OCI-LY7 (cell line): Measurements from ENCODE around the gene SHF. TPM values are rescaled to one million over a fixed set of nuclear protein-coding genes. Genes with fewer than 3 reads are reported as not detected.

Source experiments
- BruUV-seq: library from RNA; stranded (reverse); fragments of 400-500 nt; replicated peaks from 2 replicates; lab custom pipeline; 2021; lab: Mats Ljungman, UMichigan
- CTCF ChIA-PET: fragments of 300-600 bp; sonication (Branson Sonifier 250); formaldehyde crosslinking; loops from one replicate; lab custom pipeline; 2022; ENCODE audit warnings: antibody characterized with exemption; ENCODE audit not compliant: unreplicated experiment; lab: Charles Lee
- POLR2A ChIA-PET: fragments of 300-600 bp; sonication (Branson Sonifier 250); formaldehyde crosslinking; loops from one replicate; lab custom pipeline; 2022; ENCODE audit warnings: antibody characterized with exemption; lab: Charles Lee
- DNase-seq: peaks from one replicate; pipeline ENCODE4 v3.0.0-alpha.2; 2015; ENCODE audit warnings: low spot score
- H2AFZ ChIP-seq: fragments of 200-600 bp; sonication (generic), shearing (Covaris generic); 2 replicates; pipeline ENCODE4 v1.6.1; 2014; ENCODE audit warnings: mild to moderate bottlenecking, antibody characterized with exemption, low read length, moderate library complexity
- H3K27ac ChIP-seq: fragments of 200-600 bp; sonication (generic); 2 replicates; pipeline ENCODE4 v1.5.1; 2014; ENCODE audit warnings: mixed run types, low read depth, mild to moderate bottlenecking, moderate library complexity, low read length, inconsistent platforms; ENCODE audit not compliant: poor library complexity, severe bottlenecking
- H3K36me3 ChIP-seq: fragments of 200-600 bp; sonication (generic); 2 replicates; pipeline ENCODE4 v1.6.1; 2014; ENCODE audit warnings: mild to moderate bottlenecking, antibody characterized with exemption, low read length, moderate library complexity, mixed read lengths; ENCODE audit not compliant: insufficient read depth
- H3K4me1 ChIP-seq: fragments of 200-600 bp; sonication (generic); 2 replicates; pipeline ENCODE4 v1.5.1; 2014; ENCODE audit warnings: mild to moderate bottlenecking, low read length; ENCODE audit not compliant: insufficient read depth, poor library complexity, severe bottlenecking
- H3K4me2 ChIP-seq: fragments of 200-600 bp; sonication (generic); 2 replicates; pipeline ENCODE4 v1.6.1; 2014; ENCODE audit warnings: mild to moderate bottlenecking, low read length
- H3K4me3 ChIP-seq: fragments of 200-600 bp; sonication (generic); 2 replicates; pipeline ENCODE4 v1.5.1; 2014; ENCODE audit warnings: mild to moderate bottlenecking, low read depth, low read length; ENCODE audit not compliant: poor library complexity, severe bottlenecking
- H3K79me2 ChIP-seq: fragments of 200-600 bp; sonication (generic); 2 replicates; pipeline ENCODE4 v1.6.1; 2016; ENCODE audit warnings: low read depth, mild to moderate bottlenecking, low read length, moderate library complexity, mixed read lengths; ENCODE audit not compliant: insufficient read depth
- H3K9me2 ChIP-seq: fragments of 200-600 bp; sonication (generic); 2 replicates; pipeline ENCODE4 v1.6.1; 2016; ENCODE audit warnings: mild to moderate bottlenecking, low read length, mixed read lengths; ENCODE audit not compliant: insufficient read depth
- H3K9me3 ChIP-seq: fragments of 200-600 bp; sonication (generic); 2 replicates; pipeline ENCODE4 v1.6.1; 2014; ENCODE audit warnings: mild to moderate bottlenecking, mixed run types, low read length, mixed read lengths
- H4K20me1 ChIP-seq: fragments of 200-600 bp; sonication (generic); 2 replicates; pipeline ENCODE4 v1.6.1; 2014; ENCODE audit warnings: mild to moderate bottlenecking, antibody characterized with exemption, low read length, moderate library complexity, mixed read lengths; ENCODE audit not compliant: insufficient read depth
- EZH2phosphoT487 ChIP-seq: fragments of 200-600 bp; sonication (generic); IDR thresholded peaks from 2 replicates; pipeline ENCODE4 v1.6.1; 2018; ENCODE audit warnings: low read depth, borderline replicate concordance, mild to moderate bottlenecking, mixed run types, antibody characterized with exemption, low read length, moderate library complexity, mixed read lengths
- intact Hi-C: fragments of 100-400 bp; cut with micrococcal nuclease; formaldehyde crosslinking; loops from one replicate; pipeline ENCODE4 v1.10.0; 2022; ENCODE audit not compliant: unreplicated experiment
- total RNA-seq, 2 experiments: library from RNA; depleted of rRNA in 1 of 2; stranded (reverse); fragments of >200 nt in 1 of 2; shearing (Covaris generic) in 1 of 2; gene quantifications; 2 replicates each; pipeline ENCODE4 v1.2.3, GENCODE V29; 2014 to 2022
- TF ChIP-seq, protein P1 (sequence below): fragments of 200-600 bp; sonication (generic); conservative IDR thresholded peaks from 2 replicates; pipeline ENCODE4 v1.5.1; 2014; ENCODE audit warnings: mild to moderate bottlenecking, antibody characterized with exemption, low read length, moderate library complexity, mixed read lengths

Gene SHF
- total RNA-seq, 2 experiments from 2014 or later = 2.5 to 5.7 TPM

DNA sequence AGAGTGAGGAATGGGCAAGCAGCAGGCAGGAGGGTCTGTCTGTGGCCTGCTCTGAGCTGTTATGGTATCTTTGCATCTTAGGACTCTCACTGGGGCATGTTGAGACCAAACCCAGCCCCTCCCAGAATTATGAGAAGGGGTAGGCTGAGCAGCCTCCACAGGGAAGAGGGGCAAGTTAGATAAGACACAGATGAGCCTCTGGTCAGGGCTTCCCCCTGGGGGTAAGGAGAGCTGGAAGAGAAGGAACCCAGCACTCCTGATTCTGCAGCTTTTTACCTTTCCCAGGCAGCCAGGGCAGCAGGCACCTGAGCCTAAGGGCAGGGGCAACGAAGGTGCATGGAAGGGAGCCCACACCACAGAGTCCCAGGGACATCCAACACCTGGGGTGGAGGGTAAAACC, 38.7 kb downstream of the SHF start:
- CTCF ChIA-PET = interaction anchor here (0.6 kb wide), 1 partner anchor 8 kb away, joined by 3 read pairs; no protein-coding TSS in a partner anchor
- POLR2A ChIA-PET = no interaction called here
- TF ChIP-seq, protein P1, sequence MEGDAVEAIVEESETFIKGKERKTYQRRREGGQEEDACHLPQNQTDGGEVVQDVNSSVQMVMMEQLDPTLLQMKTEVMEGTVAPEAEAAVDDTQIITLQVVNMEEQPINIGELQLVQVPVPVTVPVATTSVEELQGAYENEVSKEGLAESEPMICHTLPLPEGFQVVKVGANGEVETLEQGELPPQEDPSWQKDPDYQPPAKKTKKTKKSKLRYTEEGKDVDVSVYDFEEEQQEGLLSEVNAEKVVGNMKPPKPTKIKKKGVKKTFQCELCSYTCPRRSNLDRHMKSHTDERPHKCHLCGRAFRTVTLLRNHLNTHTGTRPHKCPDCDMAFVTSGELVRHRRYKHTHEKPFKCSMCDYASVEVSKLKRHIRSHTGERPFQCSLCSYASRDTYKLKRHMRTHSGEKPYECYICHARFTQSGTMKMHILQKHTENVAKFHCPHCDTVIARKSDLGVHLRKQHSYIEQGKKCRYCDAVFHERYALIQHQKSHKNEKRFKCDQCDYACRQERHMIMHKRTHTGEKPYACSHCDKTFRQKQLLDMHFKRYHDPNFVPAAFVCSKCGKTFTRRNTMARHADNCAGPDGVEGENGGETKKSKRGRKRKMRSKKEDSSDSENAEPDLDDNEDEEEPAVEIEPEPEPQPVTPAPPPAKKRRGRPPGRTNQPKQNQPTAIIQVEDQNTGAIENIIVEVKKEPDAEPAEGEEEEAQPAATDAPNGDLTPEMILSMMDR = no peak
- no peak for TF ChIP-seq EZH2phosphoT487
- intact Hi-C loops = no loop called here
- Histone ChIP-seq H3K9me2 (no peaks in the 10 kb centered on the region), H3K4me3 (no peak overlapping the region), H3K36me3 (no peaks in the 10 kb centered on the region), H2AFZ (no peak overlapping the region), H3K4me1 (no peaks in the 10 kb centered on the region), H3K4me2 (no peak overlapping the region), H3K9me3 (no peaks in the 10 kb centered on the region), H3K27ac (no peak overlapping the region), H3K79me2 (no peaks in the 10 kb centered on the region), H4K20me1 (no peaks in the 10 kb centered on the region)
- DNase-seq = no peak
- no TSS peak for BruUV-seq

DNA sequence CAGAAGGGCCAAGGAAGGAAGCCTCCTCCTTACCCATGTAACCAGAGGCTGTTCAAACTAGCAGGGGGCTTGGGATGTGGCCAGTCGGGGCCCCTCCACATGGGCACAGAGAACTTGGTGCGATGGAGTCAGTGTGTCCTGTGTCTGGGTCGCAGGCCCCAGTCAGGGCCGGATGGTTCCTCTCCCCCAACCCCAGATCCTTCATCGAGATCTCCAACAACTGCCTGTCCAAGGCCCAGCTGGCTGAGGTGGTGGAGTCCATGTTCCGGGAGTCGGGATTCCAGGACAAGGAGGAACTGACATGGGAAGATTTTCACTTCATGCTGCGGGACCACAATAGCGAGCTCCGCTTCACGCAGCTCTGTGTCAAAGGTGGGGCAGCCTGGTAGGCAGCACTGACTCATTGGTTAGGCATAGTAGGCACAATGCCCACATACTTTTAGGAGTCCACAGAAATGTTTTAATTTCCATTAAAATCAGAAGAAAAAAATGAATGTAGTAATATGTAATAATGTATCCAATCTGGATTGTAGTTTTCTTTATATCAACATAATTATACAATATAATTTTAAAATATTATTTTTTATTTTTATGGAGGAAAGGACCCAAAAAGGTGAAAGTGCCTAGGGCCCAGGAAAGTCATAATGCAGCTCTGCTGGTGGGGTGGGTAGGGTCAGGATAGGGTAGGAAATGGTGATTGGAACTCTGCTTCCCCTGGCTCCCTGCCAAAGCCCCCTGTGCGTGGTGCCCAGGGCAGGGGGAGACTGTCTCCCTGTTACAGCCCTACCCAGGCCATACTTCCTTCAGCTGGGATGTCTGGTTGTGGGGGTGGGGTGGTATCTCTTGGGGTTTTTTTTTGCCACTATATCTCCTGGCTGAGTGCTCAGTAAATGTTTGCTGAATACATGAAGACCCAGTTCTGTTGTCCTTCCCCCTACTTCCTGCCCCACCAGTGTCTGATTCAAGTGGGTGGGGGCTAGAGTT, 39.4 kb downstream of the SHF start:
- POLR2A ChIA-PET = interaction anchor here (0.6 kb wide), 1 partner anchor 59 kb away, joined by 3 read pairs; no protein-coding TSS in a partner anchor
- BruUV-seq = no TSS peak
- DNase-seq = no peak

More for the DNA sequence above, 39.4 kb downstream of the SHF start:
- TF ChIP-seq, protein P1 = no peak
- no peak for TF ChIP-seq EZH2phosphoT487
- Histone ChIP-seq H4K20me1 (no peaks in the 10 kb centered on the region), H3K27ac (no peak overlapping the region), H3K36me3 (no peaks in the 10 kb centered on the region), H3K4me1 (no peaks in the 10 kb centered on the region), H3K79me2 (no peaks in the 10 kb centered on the region), H3K9me2 (no peaks in the 10 kb centered on the region), H3K4me3 (no peak overlapping the region), H3K9me3 (no peaks in the 10 kb centered on the region), H3K4me2 (no peak overlapping the region), H2AFZ (no peak overlapping the region)
- CTCF ChIA-PET = interaction anchor here (0.6 kb wide), 1 partner anchor 9 kb away, joined by 3 read pairs; no protein-coding TSS in a partner anchor
- intact Hi-C loops = no loop called here
